HL-60 (cell line): Measurements from ENCODE around the gene HELZ.

ENCODE experiments used
- CTCF ChIP-seq: IDR thresholded peaks from one replicate; pipeline ENCODE4 v1.5.1; 2011; ENCODE audit warnings: low read length, control low read depth, inconsistent platforms; ENCODE audit not compliant: insufficient read depth
- GABPA ChIP-seq: IDR thresholded peaks from 2 replicates; pipeline ENCODE4 v1.6.1; 2012; ENCODE audit warnings: low read depth
- POLR2AphosphoS5 ChIP-seq: IDR thresholded peaks from 2 replicates; pipeline ENCODE4 v1.6.1; 2012; ENCODE audit warnings: low read depth
- REST ChIP-seq: IDR thresholded peaks from 2 replicates; pipeline ENCODE4 v1.6.1; 2012; ENCODE audit warnings: low read depth; ENCODE audit not compliant: insufficient replicate concordance

GRCh38 chr17:67022451-67022810 lies 222.6 kb downstream of the HELZ start:
- TF ChIP-seq CTCF (no peak), POLR2AphosphoS5 (no peak), REST (no peak), GABPA (no peak)
